Measurements from ENCODE around the gene TRIM26.
A peak's percentile ranks its signal among the peaks of the same experiment; 100 is the strongest.
"Not testable (repeated sequence)": the region's sequence is repeated elsewhere in the genome, so short reads cannot be mapped to it uniquely, and the experiment has no call there.

TRIM26 gene

GRCh38 chr6:30227242-30227722 is 14.1 kb upstream of the TRIM26 start:
- WGBS = 82% methylated on average over 6 of the region's 6 CpGs
- Histone ChIP-seq H3K9ac (ENCODE audit: low read depth, low read length) (no peak overlapping the region), H3K4me3 (ENCODE audit: low read length) (no peak overlapping the region)

GRCh38 chr6:30223339-30223738 is 10.1 kb upstream of the TRIM26 start:
- peaks cover 18% of the 10 kb centered on the region; the same call in 1 of the 2 replicates for H3K9me3 ChIP-seq (ENCODE audit: insufficient read depth, low read depth, low read length)
- no peak overlapping the region for H3K4me3 ChIP-seq (ENCODE audit: low read length)
- H3K4me1 ChIP-seq (ENCODE audit: insufficient read depth, low read length) = no peaks in the 10 kb centered on the region
- H3K36me3 ChIP-seq (ENCODE audit: insufficient read depth, low read length) = no peaks in the 10 kb centered on the region
- H3K27me3 ChIP-seq (ENCODE audit: insufficient read depth, low read length) = no peaks in the 10 kb centered on the region
- 88% methylated on average over 1 of the region's 1 CpG for WGBS
- H3K27ac ChIP-seq (ENCODE audit: low read depth, low read length) = no peak overlapping the region
- no peak overlapping the region for H3K9ac ChIP-seq (ENCODE audit: low read depth, low read length)

More at GRCh38 chr6:30227242-30227722, 14.1 kb upstream of the TRIM26 start:
- Histone ChIP-seq H3K9me3 (ENCODE audit: insufficient read depth, low read depth, low read length) (peaks cover 18% of the 10 kb centered on the region; the same call in 1 of the 2 replicates), H3K4me1 (ENCODE audit: insufficient read depth, low read length) (no peaks in the 10 kb centered on the region), H3K27me3 (ENCODE audit: insufficient read depth, low read length) (no peaks in the 10 kb centered on the region), H3K36me3 (ENCODE audit: insufficient read depth, low read length) (no peaks in the 10 kb centered on the region), H3K27ac (ENCODE audit: low read depth, low read length) (no peak overlapping the region)

DNA sequence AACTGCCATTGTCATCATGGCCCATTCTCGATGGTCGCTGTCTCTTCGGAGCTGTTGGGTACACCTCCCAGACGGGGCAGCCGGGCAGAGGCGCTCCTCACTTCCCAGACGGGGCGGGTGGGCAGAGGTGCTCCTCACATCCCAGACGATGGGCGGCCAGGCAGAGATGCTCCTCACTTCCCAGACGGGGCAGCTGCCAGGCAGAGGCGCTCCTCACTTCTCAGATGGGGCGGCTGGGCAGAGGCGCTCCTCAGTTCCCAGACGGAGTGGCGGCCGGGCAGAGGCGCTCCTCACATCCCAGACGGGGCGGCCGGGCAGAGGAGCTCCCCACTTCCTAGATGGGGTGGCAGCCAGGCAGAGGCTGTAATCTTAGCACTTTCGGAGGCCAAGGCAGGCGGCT is 8.8 kb upstream of the TRIM26 start:
- not testable (repeated sequence) for H3K27me3 ChIP-seq (ENCODE audit: insufficient read depth, low read length); H3K4me3 ChIP-seq (ENCODE audit: low read length); H3K9ac ChIP-seq (ENCODE audit: low read depth, low read length); H3K36me3 ChIP-seq (ENCODE audit: insufficient read depth, low read length); H3K4me1 ChIP-seq (ENCODE audit: insufficient read depth, low read length); H3K27ac ChIP-seq (ENCODE audit: low read depth, low read length)
- peaks cover 18% of the 10 kb centered on the region; the same call in 1 of the 2 replicates for H3K9me3 ChIP-seq (ENCODE audit: insufficient read depth, low read depth, low read length)
- WGBS = 92% methylated on average over 23 of the region's 23 CpGs

DNA sequence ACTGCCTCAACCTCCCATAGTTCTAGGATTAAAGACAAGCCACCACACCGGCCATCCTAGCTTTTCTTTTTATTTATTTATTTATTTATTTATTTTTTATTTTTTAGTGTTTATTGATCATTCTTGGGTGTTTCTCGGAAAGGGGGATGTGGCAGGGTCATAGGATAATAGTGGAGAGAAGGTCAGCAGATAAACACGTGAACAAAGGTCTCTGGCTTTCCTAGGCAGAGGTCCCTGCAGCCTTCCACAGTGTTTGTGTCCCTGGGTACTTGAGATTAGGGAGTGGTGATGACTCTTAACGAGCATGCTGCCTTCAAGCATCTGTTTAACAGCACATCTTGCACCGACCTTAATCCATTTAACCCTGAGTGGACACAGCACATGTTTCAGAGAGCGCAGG is 8.2 kb upstream of the TRIM26 start:
- H3K36me3 ChIP-seq (ENCODE audit: insufficient read depth, low read length); H3K9ac ChIP-seq (ENCODE audit: low read depth, low read length); H3K4me1 ChIP-seq (ENCODE audit: insufficient read depth, low read length); H3K4me3 ChIP-seq (ENCODE audit: low read length); H3K27me3 ChIP-seq (ENCODE audit: insufficient read depth, low read length); H3K27ac ChIP-seq (ENCODE audit: low read depth, low read length): not testable (repeated sequence)
- H3K9me3 ChIP-seq (ENCODE audit: insufficient read depth, low read depth, low read length) = peaks cover 18% of the 10 kb centered on the region; the same call in 1 of the 2 replicates
- 94% methylated on average over 5 of the region's 6 CpGs for WGBS

DNA sequence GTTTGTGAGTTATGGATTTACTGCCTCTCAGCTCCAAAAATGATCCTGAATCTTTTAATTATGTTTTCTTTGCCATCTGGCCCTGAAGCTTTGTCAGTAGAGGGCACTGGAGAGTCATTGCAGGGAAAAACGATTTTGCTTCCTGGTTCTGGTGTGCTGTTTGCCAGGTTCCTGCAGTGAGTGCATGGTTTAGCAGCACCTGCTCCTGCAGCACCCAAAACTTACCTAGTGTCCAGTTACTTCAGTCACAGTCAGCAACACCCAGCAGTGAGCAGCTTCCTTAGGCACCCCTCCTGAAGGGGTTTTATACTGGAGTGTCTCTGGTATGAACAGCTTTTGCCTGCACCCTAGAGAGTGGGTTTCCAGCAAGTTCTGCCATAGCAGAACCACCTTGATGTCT is 6.0 kb upstream of the TRIM26 start:
- Histone ChIP-seq H3K9ac (ENCODE audit: low read depth, low read length) (no peak overlapping the region), H3K27me3 (ENCODE audit: insufficient read depth, low read length) (no peaks in the 10 kb centered on the region), H3K9me3 (ENCODE audit: insufficient read depth, low read depth, low read length) (peaks cover 16% of the 10 kb centered on the region; the same call in 1 of the 2 replicates), H3K36me3 (ENCODE audit: insufficient read depth, low read length) (no peaks in the 10 kb centered on the region), H3K4me3 (ENCODE audit: low read length) (no peak overlapping the region), H3K27ac (ENCODE audit: low read depth, low read length) (no peak overlapping the region), H3K4me1 (ENCODE audit: insufficient read depth, low read length) (peaks cover 9% of the 10 kb centered on the region)
- whole genome bisulfite sequencing = 0% methylated on average over 1 of the region's 1 CpG

- no peak overlapping the region for H3K27ac ChIP-seq (ENCODE audit: low read depth, low read length)
- WGBS = 92% methylated on average over 3 of the region's 3 CpGs
Measured at GRCh38 chr6:30216096-30216495, 2.9 kb upstream of the TRIM26 start.

GRCh38 chr6:30214657-30214982 is 1.4 kb upstream of the TRIM26 start:
- no peaks in the 10 kb centered on the region for H3K27me3 ChIP-seq (ENCODE audit: insufficient read depth, low read length)
- no peaks in the 10 kb centered on the region for H3K36me3 ChIP-seq (ENCODE audit: insufficient read depth, low read length)
- peak overlapping the region; percentile 80 for H3K4me3 ChIP-seq (ENCODE audit: low read length)
- no peak overlapping the region; the same call in 1 of the 2 replicates for H3K9ac ChIP-seq (ENCODE audit: low read depth, low read length)
- no peak overlapping the region for H3K27ac ChIP-seq (ENCODE audit: low read depth, low read length)
- 75% methylated on average over 13 of the region's 14 CpGs for WGBS
- peaks cover 21% of the 10 kb centered on the region for H3K4me1 ChIP-seq (ENCODE audit: insufficient read depth, low read length)
- H3K9me3 ChIP-seq (ENCODE audit: insufficient read depth, low read depth, low read length) = no peaks in the 10 kb centered on the region

More at GRCh38 chr6:30216096-30216495, 2.9 kb upstream of the TRIM26 start:
- Histone ChIP-seq H3K36me3 (ENCODE audit: insufficient read depth, low read length) (no peaks in the 10 kb centered on the region), H3K9ac (ENCODE audit: low read depth, low read length) (no peak overlapping the region), H3K4me3 (ENCODE audit: low read length) (no peak overlapping the region), H3K9me3 (ENCODE audit: insufficient read depth, low read depth, low read length) (no peaks in the 10 kb centered on the region), H3K27me3 (ENCODE audit: insufficient read depth, low read length) (no peaks in the 10 kb centered on the region), H3K4me1 (ENCODE audit: insufficient read depth, low read length) (peaks cover 18% of the 10 kb centered on the region)

DNA sequence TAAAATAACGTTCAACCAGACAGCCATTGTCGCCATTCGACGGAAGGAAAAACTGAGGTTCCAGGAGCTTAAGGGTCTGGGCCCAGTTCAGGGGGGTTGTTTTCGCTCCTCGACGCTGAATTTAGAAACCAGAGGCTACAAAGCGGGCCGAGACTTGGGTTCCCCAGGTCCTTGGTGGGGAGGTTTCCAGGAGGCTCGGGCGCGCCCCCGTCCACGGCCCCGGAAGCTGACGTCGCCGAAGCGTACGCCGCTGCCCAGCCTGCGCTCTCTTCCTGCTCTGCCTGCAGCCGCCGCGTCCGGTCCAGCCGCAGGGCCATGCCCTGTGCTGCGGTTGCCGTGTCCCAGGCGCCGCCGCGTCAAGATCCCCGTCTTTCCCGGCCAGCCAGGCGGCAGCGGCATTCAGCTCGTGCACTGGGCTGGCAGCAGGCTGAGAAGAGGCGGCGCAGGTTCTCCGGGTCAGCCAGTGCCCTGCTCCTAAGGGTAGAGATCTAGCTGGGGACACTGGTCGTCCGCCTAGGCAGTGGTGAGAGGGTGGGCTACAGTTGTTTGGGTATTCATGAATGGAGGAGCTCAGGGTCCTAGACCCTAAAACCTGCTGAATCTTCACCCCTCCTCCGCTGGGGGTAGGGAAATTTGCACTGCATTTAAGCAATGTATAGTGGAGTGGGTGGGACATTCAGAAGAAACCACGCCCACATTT is 901 bp upstream of the TRIM26 start:
- Histone ChIP-seq H3K27me3 (ENCODE audit: insufficient read depth, low read length) (no peaks in the 10 kb centered on the region), H3K9me3 (ENCODE audit: insufficient read depth, low read depth, low read length) (no peaks in the 10 kb centered on the region), H3K9ac (ENCODE audit: low read depth, low read length) (peak overlapping the region; percentile 64), H3K4me1 (ENCODE audit: insufficient read depth, low read length) (peaks cover 21% of the 10 kb centered on the region), H3K36me3 (ENCODE audit: insufficient read depth, low read length) (no peaks in the 10 kb centered on the region), H3K27ac (ENCODE audit: low read depth, low read length) (peak overlapping the region; percentile 78; the same call in 1 of the 2 replicates), H3K4me3 (ENCODE audit: low read length) (peak overlapping the region; percentile 80)
- 5% methylated on average over 44 of the region's 45 CpGs for WGBS

DNA sequence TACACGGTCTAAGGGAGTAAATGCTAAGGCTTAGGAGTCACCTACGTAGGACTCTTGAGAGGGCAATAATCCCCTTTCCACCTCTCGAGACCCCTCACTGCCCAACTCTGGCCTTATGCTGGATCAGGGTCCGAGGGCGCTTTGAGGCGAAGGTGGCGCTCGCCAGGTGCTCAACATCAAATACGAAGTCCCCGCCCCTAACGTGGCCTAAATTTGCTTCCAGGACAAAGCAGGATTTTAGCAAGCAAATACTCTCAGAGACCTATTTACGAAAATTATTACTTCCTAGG is 406 bp upstream of the TRIM26 start:
- Histone ChIP-seq H3K27me3 (ENCODE audit: insufficient read depth, low read length) (no peaks in the 10 kb centered on the region), H3K27ac (ENCODE audit: low read depth, low read length) (peak overlapping the region; percentile 78; the same call in 1 of the 2 replicates), H3K4me3 (ENCODE audit: low read length) (peak overlapping the region; percentile 80), H3K4me1 (ENCODE audit: insufficient read depth, low read length) (peaks cover 23% of the 10 kb centered on the region), H3K9ac (ENCODE audit: low read depth, low read length) (peak overlapping the region; percentile 64), H3K36me3 (ENCODE audit: insufficient read depth, low read length) (no peaks in the 10 kb centered on the region), H3K9me3 (ENCODE audit: insufficient read depth, low read depth, low read length) (no peaks in the 10 kb centered on the region)
- 6% methylated on average over 12 of the region's 12 CpGs for WGBS

DNA sequence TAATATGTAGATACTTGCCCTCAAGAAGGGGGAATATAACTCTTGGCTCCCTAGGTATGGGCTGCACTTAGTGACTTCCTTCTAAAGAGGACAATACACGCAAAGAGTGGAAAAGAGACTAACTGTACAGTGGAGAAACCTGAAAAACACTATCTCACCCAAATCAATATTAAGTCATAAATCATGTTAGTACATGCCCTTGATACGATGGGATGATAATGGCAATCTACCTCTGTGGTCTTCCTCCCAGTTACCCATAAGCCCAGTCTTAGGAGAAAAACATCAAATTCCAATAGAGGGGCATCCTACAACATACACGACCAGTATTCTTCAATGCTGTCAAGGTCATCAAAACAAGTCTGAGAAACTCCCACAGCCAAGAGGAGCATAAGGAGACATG is 1.3 kb downstream of the TRIM26 start:
- H3K27me3 ChIP-seq (ENCODE audit: insufficient read depth, low read length) = no peaks in the 10 kb centered on the region
- H3K27ac ChIP-seq (ENCODE audit: low read depth, low read length) = no peak overlapping the region
- peak overlapping the region; percentile 80 for H3K4me3 ChIP-seq (ENCODE audit: low read length)
- H3K36me3 ChIP-seq (ENCODE audit: insufficient read depth, low read length) = no peaks in the 10 kb centered on the region
- H3K9me3 ChIP-seq (ENCODE audit: insufficient read depth, low read depth, low read length) = no peaks in the 10 kb centered on the region
- no peak overlapping the region for H3K9ac ChIP-seq (ENCODE audit: low read depth, low read length)
- H3K4me1 ChIP-seq (ENCODE audit: insufficient read depth, low read length) = peaks cover 34% of the 10 kb centered on the region
- 73% methylated on average over 3 of the region's 3 CpGs for WGBS

GRCh38 chr6:30211306-30211705 is 1.9 kb downstream of the TRIM26 start:
- 95% methylated on average over 2 of the region's 2 CpGs for WGBS
- peaks cover 35% of the 10 kb centered on the region for H3K4me1 ChIP-seq (ENCODE audit: insufficient read depth, low read length)
- no peak overlapping the region for H3K4me3 ChIP-seq (ENCODE audit: low read length)
- H3K27ac ChIP-seq (ENCODE audit: low read depth, low read length) = no peak overlapping the region
- no peak overlapping the region for H3K9ac ChIP-seq (ENCODE audit: low read depth, low read length)
- no peaks in the 10 kb centered on the region for H3K9me3 ChIP-seq (ENCODE audit: insufficient read depth, low read depth, low read length)
- H3K36me3 ChIP-seq (ENCODE audit: insufficient read depth, low read length) = no peaks in the 10 kb centered on the region
- H3K27me3 ChIP-seq (ENCODE audit: insufficient read depth, low read length) = no peaks in the 10 kb centered on the region

Measured in HUES64 (cell line).